Esophagus muscularis mucosa (tissue), 4 donors: ENCODE results near the gene EEA1.

Experiments used
- CTCF ChIP-seq, 3 experiments: fragments of 200-600 bp in 2 of 3; fragments of 450-650 bp in 1 of 3; sonication (generic) in 2 of 3; IDR thresholded peaks; one replicate each; pipeline ENCODE4 v1.5.1; 2017 to 2019; ENCODE audit warnings: antibody characterized with exemption in 3 of 3, mild to moderate bottlenecking in 2 of 3, moderate library complexity in 1 of 3
- EP300 ChIP-seq: sonication (generic); formaldehyde crosslinking; IDR thresholded peaks from one replicate; pipeline ENCODE4 v1.6.1; 2017; ENCODE audit warnings: antibody characterized with exemption
- POLR2A ChIP-seq: fragments of 450-650 bp; IDR thresholded peaks from one replicate; pipeline ENCODE4 v1.6.1; 2017; ENCODE audit warnings: antibody characterized with exemption, moderate library complexity, mild to moderate bottlenecking, low read depth
- POLR2AphosphoS5 ChIP-seq, 2 donors: sonication (generic); formaldehyde crosslinking; IDR thresholded peaks; one replicate each; pipeline ENCODE4 v1.6.1; 2017; ENCODE audit warnings: antibody characterized with exemption in 2 of 2

- no peak for TF ChIP-seq EP300
- peak; percentile 44 to 60 (median 45) for TF ChIP-seq CTCF (IDR thresholded peaks at IDR 0.05)
- no peak for TF ChIP-seq POLR2A
- no peak for TF ChIP-seq POLR2AphosphoS5 (IDR thresholded peaks at IDR 0.05)
These were observed 144.1 kb downstream of the EEA1 start for GRCh38 chr12:92784797-92785562.
